ENCODE measurements around the gene RCCD1.

RCCD1 gene

GRCh38 chr15:90968434-90968833 lies 13.8 kb downstream of the RCCD1 start:
- no peak for DNase-seq (ENCODE audit: low spot score)

DNA sequence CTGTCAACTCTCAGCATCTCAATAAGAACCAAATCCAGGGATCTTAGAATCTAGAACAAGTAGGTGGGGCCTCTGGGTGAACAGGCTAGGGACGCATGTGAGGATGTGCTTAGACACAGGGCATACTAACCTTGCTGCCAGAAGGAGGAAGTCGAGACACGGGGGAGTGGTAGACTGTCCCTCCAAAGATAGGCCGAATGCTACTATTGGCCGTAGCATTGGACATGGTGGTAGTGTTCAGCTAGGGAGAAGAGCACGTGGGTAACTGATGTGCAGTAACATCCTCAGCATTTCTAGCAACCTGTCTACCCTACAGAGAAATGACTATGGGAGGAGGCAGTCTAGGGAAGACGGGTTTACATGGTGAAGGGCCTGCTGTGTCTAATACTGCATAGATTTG lies 15.6 kb downstream of the RCCD1 start:
- no peak for DNase-seq (ENCODE audit: low spot score)

DNA sequence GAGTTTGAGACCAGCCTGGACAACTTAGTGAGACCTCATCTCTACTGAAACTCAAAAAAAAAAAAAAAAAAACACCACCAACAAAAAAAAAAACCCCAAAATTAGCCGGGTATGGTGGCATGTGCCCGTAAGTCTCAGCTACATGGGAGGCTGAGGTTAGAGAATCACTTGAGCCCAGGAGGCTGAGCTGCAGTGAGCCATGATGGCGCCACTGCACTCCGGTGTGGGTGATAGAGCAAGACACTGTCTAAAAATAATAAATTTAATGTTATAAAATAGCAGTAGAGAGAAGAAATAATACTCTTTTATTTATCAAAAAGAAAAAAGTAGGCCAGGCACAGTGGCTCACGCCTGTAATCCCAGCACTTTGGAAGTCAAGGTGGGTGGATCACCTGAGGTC lies 17.4 kb downstream of the RCCD1 start:
- no peak for DNase-seq (ENCODE audit: low spot score)

GRCh38 chr15:90974216-90974615 lies 19.5 kb downstream of the RCCD1 start:
- DNase-seq (ENCODE audit: low spot score), result no peak

DNA sequence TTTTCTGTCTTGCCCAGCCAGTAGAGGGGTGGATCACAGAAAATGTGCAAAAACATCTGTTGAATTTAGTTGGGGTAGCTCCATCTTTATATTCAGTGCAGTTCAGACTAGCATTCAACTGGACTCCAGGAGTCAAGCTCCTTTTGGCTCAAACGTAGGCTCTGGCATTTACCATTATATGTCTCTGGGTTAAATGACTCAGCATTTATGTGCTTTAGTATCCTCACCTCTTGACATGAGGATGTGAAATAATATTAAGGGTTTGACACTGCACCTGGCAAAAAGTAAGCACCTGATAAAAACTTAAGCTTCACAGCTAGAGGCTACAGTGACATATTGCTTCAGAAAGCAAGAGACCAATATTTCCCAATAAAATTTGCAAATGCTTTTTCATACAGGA lies 24.9 kb downstream of the RCCD1 start:
- DNase-seq (ENCODE audit: low spot score), result no peak

GRCh38 chr15:90981681-90982080 lies 27.0 kb downstream of the RCCD1 start:
- no peak for DNase-seq (ENCODE audit: low spot score)

- DNase-seq (ENCODE audit: low spot score), result no peak
Observed at GRCh38 chr15:90982135-90982534, 27.5 kb downstream of the RCCD1 start.

DNA sequence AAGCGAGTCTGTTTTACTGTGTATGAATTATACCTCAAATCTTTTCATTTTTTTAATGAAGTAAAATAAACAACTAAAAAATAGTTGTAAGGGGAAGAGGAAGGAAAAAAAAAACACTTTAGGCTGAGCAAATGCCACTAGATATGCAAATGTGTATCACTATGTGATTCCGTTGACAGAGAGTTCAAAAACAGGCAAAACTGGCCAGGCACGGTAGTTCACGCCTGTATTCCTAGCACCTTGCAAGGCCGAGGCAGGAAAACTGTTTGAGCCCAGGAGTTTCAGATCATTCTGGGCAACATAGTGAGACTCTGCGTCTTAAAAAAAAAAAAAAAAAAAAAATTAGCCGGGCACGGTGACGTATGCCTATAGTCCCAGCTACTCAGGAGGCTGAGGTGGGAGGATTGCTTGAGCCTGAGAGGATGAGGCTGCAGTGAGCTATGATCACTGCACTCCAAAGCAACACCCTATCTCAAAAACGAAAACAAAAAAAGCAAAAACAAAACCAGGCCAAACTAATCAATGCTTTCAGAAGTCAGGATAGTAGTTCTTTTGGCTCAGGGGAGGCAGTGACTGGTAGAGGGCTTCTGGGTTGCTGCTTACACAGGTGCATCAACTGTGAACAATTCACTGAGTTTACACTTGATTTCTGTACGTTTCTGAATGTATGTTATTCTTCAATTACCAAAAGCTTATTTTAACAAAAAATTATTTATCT lies 32.3 kb downstream of the RCCD1 start:
- no peak for DNase-seq (ENCODE audit: low spot score)

- no peak for DNase-seq (ENCODE audit: low spot score)
Observed at GRCh38 chr15:90987561-90988141, 33.0 kb downstream of the RCCD1 start.

DNA sequence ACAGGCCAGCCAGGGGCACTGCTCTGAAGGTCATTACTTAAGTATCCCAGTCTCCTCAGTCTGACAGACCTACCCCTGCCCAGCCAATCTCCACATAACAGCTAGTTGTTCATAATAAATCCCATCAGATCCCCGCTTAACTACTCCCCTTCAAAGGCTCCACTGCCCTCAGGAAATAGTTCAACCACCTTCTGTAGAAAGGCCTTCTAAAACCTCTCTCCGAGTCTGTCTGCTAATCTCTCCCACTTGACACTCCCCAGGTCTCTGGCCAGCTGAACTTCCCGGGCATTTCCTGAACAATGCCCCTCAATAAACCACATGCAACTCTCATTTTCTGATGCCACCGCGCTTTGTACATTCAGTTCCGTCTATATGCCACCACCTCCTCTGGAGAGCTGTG lies 33.6 kb downstream of the RCCD1 start:
- DNase-seq (ENCODE audit: low spot score), result no peak

- DNase-seq (ENCODE audit: low spot score), result no peak
Observed at GRCh38 chr15:90989040-90989768, 34.5 kb downstream of the RCCD1 start.

- DNase-seq (ENCODE audit: low spot score), result no peak
Observed at GRCh38 chr15:90990446-90990845, 35.8 kb downstream of the RCCD1 start.

DNA sequence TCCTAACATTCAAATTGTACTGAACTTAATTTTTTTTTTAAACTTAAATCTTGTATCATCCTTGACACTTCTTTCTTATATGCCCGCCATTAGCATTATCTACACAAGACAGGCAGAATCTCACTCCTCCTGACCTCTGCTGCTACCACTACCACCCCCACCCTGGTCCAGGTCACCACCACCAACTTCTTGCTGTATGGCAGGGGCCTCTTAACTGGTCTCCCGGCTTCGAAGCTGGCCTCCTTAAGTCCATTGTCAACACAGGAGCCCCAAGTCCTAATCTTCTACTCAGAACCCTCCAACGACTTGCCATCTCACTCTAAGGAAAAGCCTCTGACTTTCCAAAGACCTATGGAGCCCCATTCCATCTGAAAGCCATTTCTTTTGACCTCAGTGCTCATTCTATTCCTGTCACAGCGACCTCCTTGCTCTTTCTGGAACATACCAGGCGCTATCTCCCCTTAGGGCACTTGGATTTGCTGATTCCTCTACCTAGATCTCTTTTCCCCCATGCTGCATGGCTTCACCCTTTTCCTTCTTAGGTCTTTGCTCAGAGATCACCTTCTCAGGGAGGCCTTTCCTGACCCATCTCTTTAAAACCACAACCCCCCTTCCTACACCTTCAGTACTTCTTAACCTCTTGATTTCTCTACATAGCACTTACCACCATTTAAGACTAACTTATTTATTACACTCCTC lies 37.1 kb downstream of the RCCD1 start:
- DNase-seq (ENCODE audit: low spot score), result no peak

DNA sequence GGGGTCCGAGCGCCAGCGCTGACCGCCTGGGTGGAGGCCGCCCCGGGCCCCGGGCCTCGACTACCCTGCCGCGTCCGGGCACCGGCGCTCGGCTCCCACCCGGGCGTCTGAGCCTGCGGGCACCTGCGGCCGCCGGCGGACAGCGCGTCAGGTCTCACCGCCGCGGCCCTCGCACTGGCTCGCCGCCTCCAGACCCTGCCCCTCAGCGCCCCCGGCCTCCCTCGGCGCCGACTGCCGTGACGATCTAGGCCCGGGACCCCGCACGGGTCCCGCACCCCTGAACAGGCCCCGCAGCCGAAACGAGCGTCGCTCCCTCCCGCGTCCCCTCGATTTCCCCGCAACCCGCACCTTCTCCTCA lies 39.4 kb downstream of the RCCD1 start:
- DNase-seq (ENCODE audit: low spot score), result peak; percentile 35

DNA sequence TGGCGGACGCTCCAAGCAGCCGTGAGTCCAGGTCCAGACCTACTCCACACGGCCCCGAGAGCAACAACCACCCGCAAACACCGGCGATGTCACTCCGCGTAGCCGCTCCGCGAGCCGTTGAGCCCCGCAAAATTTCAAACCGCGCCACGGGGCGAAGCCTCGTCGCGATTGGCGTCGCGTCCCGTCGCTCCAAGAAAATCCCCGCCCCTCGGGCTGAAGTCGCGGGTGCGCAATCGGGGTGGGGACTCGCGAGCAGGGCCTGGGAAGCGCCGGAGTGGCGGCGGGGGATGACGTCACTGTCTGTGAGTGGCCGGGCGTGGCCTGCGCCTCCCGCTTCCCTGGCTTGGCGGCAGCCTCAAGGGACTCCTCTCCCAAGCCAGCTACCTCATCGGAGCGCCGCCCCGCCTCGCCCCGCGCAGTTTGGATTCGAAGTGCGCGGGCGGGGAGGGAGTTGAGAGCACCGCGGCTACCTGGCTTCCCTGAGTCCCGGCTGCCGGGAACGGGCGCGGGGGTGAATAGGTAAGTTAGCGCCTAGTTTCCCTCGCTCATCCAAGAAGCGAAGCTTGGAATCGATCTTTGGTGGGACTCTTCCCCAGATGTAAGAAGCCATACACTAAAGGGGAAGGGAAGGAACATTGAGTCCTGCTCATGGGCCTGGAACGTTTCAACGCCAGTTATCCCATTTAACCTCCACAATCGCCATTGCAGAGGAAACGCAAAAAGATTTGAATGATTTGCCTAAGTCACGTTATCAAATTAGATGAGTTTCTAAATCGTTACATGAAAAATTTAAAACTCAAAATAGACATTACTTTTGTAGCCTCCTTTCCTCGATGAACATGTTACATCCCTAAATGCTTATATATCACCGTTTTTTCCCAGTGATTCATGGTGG lies 40.0 kb downstream of the RCCD1 start, which contains the start of gene PRC1:
PRC1 (minus strand) TSS at position 119 of the 895 bp plus-strand sequence; CDS start at position 1, 118 bp downstream.
- peak; percentile 97 for DNase-seq (ENCODE audit: low spot score)

DNA sequence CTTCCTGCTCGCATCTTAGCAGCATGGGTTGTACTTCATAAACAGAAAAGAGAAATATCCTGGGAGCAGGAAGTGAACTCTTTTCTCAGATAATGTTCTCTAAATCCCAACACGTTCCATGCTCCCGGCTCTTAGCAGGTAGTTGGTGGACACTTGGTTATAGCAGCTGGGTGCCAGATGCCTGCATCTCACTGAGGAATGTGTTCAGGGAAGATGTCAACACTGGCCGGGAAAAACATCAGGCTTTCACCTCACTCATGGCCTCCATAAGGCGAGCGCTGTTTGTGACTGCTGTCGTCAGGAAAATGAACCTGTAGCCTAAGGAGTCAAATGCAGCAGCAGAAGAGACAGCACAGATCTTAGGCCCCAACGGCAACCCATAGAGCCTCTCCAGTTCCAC lies 44.1 kb downstream of the RCCD1 start:
- DNase-seq (ENCODE audit: low spot score), result no peak

GRCh38 chr15:91001209-91001608 lies 46.5 kb downstream of the RCCD1 start:
- DNase-seq (ENCODE audit: low spot score), result no peak

- DNase-seq (ENCODE audit: low spot score), result no peak
Observed at GRCh38 chr15:91007266-91007665, 52.6 kb downstream of the RCCD1 start.

Measured in NAMALWA (cell line).